Measurements from ENCODE around the gene ME3.

DNA sequence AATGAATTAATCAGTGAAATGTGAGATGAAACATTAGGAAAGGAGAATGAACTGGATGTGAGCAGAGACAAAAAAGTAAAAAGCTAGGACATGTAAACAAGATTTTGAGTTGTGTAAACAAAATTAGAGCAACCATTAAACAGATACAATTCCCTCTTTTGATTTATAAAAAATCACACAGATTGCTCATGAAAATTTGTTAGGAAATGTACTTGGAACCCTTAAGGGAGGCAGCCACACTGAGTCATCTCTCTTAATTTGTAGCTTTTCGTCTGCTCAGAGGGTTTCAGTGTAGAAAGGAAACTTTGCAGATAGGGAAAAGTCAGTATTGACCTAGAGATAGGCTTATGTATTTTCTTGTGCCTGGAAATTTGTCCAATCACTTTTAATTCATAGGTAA lies 49.6 kb upstream of the ME3 start:
- TF ChIP-seq, protein P1, sequence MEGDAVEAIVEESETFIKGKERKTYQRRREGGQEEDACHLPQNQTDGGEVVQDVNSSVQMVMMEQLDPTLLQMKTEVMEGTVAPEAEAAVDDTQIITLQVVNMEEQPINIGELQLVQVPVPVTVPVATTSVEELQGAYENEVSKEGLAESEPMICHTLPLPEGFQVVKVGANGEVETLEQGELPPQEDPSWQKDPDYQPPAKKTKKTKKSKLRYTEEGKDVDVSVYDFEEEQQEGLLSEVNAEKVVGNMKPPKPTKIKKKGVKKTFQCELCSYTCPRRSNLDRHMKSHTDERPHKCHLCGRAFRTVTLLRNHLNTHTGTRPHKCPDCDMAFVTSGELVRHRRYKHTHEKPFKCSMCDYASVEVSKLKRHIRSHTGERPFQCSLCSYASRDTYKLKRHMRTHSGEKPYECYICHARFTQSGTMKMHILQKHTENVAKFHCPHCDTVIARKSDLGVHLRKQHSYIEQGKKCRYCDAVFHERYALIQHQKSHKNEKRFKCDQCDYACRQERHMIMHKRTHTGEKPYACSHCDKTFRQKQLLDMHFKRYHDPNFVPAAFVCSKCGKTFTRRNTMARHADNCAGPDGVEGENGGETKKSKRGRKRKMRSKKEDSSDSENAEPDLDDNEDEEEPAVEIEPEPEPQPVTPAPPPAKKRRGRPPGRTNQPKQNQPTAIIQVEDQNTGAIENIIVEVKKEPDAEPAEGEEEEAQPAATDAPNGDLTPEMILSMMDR (optimal IDR thresholded peaks at IDR 0.05 in 1 of 3, IDR thresholded peaks at IDR 0.05 in 1 of 3, conservative IDR thresholded peaks at IDR 0.05 in 1 of 3; ENCODE audit: extremely low read depth in 1 of 3, insufficient read depth in 2 of 3, low read length in 3 of 3): no peak
- TF ChIP-seq EZH2 (IDR thresholded peaks at IDR 0.05; ENCODE audit: low read length): no peak
